HG02571 (cell line): ENCODE measurements around the gene ARHGAP6.
"Not testable (repeated sequence)": the region's sequence is repeated elsewhere in the genome, so short reads cannot be mapped to it uniquely, and the experiment has no call there.

ENCODE experiments used
- ATAC-seq: cut with Tn5 transposase; IDR thresholded peaks from one replicate; pipeline ENCODE4 v1.9.1; 2021; ENCODE audit warnings: mild to moderate bottlenecking, moderate library complexity; ENCODE audit not compliant: unreplicated experiment

ARHGAP6 gene

DNA sequence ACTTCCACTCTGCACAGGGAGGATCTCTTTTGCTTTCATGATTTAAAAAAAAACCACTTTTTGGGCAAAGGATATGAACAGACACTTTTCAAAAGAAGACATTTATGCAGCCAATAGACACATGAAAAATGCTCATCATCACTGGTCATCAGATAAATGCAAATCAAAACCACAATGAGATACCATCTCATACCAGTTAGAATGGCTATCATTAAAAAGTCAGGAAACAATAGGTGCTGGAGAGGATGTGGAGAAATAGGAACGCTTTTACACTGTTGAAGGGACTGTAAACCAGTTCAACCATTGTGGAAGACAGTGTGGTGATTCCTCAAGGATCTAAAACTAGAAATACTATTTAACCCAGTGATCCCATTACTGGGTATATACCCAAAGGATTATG, 87.4 kb downstream of the ARHGAP6 start:
- ATAC-seq: not testable (repeated sequence)

DNA sequence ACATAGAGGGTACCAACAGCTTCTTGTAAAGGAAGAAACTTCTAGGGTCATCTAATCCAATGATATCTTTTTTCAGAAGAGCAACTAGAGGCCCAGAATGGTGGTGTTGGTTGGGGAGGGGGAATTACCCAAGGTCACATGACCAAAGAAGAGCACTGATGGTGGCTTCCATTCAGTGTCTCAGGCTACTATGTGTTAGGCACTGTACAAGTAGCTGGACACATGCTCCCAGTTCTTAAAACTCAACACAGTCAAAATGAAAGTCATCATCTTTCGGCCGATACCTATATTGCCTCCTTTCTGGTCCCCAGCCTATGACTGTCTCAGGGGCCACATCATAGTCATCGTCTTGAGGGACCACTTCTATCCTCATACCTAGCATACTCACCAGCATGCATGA, 88.1 kb downstream of the ARHGAP6 start:
- ATAC-seq: no peak

DNA sequence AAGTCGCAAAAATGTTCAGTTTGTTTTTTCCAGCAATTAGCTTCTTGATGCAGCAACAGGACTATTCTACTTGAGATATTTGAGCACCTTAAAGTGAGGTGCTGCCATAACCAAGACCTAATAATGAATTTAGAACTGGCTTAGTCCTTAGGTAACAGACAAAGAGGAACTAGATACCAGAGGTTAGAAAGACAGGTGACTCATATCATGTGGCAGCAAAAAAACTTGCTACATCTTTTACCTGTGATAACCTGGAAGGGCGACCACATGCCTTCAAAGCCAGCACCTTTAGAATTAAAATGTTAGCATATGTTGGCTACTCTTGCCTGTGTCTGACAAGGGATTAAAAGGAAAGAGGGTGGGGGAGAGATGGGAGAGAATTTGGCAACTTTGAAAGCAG, 90.4 kb downstream of the ARHGAP6 start:
- no peak for ATAC-seq

DNA sequence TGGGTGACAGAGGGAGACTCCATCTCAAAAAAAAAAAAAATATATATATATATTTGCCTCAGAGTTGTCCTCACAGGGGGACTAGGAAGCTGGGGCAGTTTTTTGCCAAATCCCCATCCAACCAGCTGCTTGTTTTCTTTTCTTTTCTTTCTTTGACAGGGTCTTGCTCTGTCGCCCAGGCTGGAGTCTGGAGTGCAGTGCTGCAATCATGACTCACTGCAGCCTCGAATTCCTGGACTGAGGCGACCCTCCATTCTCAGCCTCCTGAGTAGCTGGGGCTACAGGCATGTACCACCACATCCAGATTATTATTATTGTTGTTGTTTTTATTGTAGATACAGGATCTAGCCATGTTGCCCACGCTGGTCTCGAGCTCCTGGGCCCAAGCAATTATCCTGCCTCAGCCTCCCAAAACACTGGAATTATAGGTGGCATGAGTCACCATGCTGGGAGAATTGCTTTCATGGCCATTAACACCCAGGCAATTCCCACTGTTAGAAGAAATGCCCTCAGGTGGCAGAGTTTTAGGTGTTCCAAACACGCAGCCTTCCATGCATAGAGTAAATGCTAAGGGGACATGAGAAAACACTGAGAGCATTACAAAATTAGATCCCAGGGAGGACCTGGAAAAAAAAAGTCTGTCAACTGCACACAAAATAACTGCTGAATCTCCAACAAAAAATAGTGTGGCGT, 98.0 kb downstream of the ARHGAP6 start:
- no peak for ATAC-seq

DNA sequence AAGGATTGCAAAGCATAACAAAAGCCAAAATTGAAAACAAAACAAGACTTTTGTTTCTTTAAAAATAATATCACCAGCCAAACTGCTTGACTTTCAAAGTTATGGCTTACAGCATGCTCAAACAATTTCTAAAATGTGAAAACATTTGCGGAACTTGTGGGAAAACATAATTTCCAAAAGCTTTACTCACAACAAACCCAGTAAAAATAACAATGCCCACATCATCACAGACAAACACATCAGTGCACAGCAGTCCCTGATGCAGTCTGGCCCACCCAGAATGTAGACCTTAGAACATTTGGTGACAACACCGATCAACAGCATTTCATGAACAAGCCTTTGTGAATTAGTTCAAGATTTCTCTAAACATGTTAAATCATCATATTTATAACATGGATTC, 98.9 kb downstream of the ARHGAP6 start:
- no peak for ATAC-seq

DNA sequence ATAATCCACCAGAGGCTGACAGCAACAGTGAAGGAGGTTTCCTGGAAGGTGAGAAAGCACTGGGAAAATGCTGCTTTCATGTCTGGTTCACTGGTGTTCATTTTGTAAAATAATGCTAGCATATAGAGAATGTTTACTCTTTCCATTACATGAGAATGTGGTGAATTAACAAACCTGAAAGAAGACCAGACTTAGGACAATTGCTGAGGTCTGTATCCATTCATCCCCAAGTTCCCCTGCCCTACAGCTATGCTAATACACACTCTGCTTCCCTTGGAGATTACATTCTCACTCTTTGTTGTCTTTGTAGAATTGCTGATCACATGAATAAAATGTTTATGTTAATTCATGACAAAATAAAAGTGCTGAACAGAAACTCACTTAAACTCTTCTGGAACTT, 99.5 kb downstream of the ARHGAP6 start:
- no peak for ATAC-seq

DNA sequence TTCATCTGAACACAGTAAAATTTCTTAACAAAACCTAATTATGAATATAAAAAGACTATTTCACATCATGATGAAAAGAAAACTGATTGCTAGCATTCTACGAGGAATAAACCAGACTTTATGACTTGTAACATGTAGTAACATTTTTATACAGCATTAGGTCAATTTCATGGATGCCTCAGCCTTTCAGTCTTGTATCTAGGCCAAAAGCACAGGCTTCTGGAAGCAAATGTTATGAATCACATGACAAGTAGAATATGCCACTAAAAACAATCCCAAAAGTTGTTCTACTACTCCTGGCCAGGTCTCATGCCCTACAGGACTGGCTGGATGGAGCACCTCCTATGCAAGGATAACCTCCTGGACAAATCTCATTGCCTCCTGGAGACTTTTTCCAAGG, 101.2 kb downstream of the ARHGAP6 start:
- ATAC-seq: no peak

DNA sequence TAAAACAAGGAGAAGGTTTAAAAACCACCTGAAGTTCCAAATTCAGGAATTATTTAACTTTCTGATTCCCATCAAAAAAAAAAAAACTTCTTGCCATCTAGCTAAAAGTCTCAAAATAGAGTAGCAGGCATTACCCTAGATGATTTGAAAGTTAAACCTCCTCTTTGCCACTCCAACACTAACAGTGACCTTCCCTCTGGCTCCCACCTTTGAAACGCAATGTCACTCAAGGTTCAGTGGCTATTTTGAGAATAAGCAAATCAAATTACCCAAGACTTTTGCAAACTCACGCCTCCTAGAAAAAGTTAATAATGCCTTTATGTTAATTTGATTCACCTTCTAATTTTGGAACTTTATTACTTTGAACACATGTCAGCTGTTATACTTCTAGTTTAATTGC, 103.2 kb downstream of the ARHGAP6 start:
- ATAC-seq: no peak

DNA sequence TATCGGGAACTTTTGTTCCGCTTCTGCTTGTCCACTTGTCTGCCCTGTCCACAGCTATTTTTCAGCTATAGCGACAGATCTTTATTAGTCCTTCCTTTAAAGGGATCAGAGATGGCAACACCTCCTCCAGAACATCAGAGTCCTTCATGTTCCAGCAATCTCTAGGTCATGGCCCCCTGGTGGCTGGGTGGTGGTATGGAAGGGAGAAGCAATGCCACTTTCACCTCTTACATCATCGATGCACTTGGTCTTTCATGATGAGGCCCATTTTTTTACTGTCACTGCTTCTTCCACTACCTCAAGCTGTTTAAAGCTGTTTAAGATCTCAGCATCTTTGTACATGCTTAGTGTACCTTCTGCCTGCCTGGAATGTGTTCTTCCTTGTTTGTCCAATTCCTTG, 106.7 kb downstream of the ARHGAP6 start:
- no peak for ATAC-seq

DNA sequence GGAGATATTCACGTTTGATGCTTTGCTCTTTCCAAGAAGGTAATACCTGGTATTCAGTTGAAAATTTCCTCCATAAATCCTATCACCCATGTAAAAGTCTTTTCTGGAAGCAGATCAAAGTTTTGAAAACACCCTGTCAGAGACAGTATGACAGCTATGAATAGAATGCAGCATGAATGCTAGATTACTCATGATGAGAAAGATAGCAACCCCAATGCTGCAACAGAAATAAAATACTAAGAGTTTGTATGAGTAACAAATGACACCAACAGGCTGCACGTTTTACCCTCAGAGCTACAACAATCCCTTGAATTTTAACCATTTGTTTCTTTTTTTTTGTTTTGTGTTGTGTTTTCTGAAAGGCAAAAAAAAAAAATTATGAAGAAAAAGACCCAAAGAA, 108.6 kb downstream of the ARHGAP6 start:
- no peak for ATAC-seq

DNA sequence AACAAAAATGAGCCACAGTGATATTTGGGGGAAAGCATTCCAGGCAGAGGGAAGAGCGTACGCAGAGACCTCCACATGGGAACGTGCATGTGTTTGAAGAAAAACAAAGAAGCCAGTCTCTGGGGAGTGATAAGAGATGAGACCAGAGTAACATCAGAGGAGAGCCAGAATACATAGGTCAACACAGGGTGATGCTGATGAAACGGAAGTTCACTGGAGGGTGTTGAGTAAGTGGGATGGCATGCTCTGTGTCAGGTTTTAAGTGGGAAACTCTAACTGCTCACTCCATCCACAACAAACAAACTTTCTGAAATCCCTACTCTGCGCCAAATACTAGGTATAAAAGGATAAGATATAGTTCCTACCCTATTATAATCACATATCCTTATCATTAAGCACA, 110.0 kb downstream of the ARHGAP6 start:
- ATAC-seq: no peak

DNA sequence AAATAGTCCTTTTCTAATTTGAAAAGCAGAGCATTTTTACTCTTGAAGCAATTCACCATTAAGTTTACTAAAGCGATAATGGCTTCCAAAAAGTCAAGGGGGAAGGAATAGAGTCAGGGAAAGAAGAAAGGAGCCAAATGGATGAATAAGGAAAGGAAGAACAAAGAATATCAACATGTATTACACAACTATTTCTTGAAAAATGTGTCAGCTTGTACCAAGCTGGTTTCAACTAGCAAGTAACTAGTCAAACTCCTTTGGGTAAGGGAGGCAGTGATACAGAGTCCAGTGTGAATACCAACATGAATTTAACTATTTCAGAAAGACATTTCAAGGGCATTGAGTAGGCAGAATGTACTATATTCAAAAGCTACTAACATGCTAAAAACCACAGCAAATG, 112.1 kb downstream of the ARHGAP6 start:
- no peak for ATAC-seq

DNA sequence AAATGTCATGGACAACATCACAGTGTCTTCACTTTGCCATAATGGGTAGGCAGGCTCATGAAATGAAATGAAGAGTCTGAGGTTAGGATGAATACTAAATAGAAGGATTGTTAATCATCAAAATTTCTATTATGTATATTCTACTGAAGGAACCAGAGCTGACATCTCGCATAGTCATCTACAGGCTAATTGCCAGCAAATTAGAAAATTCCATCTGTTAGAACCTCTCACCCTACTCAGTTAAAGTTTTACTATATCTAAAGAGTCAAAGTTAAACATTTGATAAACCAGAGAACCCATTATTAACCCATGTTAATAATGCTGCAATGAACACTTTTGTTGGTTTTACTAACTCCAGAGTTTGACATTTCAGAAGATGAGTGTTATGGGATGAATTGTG, 114.6 kb downstream of the ARHGAP6 start:
- no peak for ATAC-seq

DNA sequence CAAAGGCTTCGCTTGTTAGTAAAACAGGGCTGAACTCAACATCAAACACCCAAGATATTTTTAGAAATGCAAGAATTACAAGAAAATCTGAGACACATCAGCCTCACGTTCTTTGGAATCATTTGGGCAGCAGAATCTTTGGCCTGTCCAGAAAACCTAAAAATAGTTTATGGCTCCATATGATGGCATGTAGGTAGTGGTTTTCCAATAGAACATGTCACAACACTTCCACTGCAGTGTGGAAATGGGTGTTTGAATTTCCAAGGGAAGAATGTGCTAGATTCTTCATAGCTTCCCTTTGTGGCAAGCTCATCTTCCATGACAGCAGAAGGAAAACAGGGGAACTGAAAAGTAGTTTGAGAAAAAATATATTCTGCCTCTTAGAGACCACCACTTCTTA, 118.8 kb downstream of the ARHGAP6 start:
- ATAC-seq: no peak

DNA sequence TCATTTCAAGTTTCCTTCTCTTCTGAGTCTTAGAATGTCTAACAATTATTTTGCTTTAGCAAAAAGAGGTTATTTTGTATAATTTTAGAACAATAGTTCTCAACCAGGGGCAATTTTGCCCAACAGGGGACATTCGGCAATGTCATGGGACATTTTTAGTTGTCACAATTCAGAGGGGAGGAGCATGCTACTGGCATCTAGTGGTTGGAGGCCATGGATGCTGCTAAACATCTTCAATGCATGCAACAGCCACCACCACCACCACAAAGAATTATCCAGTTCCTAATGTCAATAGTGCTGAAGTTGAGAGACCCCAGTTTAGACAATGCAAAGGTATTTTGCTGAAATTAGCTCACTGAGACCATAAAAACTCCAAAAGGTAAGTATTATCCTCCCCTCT, 122.5 kb downstream of the ARHGAP6 start:
- no peak for ATAC-seq

DNA sequence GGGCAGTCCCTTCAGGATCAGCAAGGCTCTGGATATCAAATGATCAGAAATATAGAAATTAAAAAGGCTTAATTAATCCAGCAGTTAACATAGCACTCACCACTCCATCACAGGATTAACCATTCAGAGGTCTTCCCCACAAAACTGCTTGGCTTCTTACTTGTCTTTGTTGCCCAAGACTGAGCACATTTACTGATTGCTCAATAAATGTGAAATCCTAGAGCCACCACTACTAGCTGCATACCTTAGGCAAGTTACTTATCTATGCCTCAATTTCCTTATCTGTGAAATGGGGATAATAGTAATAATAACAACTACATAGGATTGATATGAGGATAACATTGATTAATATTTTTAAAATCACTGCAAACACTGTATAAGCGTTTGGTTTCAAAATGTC, 124.2 kb downstream of the ARHGAP6 start:
- no peak for ATAC-seq

DNA sequence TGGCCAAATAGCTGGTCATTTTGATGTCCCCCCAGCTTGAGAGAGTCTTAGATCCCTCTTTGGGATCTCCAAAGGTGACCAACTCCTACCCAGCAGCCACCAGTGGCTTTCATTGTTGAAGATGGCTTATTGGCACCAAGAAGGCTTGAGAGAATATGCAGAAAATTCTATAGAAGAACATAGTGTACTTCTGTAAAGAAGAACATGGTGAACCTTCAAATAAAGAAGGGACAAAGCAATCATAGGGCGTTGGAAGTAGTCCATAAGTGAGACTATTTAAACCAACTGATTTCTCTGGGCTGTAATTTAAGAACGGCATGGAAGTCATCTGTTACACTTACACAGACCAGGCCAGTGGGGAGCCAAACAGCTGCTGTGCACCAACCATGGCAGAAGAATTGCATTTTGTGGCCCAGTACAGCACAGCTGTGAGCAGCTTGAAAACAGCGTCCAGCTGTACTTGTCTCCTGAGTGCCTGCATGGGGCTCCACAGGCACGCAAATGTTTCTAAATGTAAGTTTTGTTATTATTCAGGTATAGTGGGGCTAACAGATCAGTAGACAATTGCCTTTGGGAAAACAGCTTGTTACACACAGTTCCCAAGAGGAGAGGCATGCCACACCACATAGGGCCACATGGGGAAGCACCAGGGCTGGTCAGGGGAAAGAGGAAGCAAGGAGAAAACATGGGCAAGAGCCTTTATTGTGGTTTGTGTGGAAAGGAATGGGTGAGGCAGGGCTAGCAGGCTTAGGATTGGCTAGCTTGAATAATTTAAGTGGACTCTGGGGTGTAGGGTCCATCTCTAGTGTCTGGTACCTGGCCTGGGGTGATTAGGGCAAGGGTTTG, 125.0 kb downstream of the ARHGAP6 start:
- peak; percentile 86 for ATAC-seq

DNA sequence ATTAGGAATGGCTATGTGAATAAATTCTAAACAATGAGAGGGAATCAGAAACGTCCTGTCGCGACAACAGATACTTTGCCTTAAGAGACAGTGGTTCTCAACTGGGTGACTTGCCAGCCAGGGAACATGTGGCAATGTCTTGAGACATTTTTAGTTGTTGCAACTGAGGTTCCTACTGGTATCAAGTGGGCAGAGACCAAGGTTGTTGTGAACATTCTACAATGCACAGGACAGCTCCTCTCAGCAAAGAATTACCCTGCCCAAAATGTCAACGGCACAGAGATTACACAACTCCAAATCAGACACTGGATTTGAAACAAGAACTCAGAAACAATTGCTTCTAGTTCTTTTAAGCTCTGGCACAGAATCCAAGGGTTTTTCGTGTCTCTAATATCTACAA, 128.6 kb downstream of the ARHGAP6 start:
- no peak for ATAC-seq

DNA sequence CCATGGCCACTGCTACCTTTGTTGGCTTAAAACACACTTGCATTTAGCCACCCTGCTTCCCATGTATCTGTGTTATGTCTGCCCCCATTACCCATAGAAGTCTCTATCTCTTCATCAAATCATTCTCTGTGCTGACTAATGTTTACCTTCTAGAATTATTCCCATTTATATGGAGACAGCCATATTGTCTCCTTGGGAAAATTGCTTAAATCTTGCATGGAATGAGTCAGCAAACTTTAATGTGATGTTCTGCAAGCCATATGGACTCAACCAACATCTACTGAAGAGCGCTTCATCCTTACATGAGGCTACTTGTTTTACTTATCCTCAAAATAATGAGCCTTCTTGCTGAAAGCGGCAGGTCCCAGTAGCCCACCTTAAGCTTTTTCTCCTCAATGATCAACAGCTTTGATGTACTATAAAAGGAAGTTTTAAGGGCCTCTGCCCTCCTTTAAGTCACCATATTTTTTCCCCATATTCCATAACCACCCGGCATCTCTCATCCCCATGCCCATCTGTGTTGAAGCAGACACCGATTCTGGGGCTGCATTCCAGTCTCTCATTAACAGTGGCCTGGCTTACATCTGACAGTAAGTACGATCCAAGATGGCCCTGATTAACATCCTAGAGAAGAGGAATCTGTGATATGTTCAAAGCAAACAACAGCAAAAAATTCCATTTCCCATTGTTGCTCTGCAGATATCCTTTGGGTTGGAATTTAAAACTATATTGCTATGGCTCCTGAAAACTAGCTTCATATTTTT, 130.4 kb downstream of the ARHGAP6 start:
- ATAC-seq: no peak

DNA sequence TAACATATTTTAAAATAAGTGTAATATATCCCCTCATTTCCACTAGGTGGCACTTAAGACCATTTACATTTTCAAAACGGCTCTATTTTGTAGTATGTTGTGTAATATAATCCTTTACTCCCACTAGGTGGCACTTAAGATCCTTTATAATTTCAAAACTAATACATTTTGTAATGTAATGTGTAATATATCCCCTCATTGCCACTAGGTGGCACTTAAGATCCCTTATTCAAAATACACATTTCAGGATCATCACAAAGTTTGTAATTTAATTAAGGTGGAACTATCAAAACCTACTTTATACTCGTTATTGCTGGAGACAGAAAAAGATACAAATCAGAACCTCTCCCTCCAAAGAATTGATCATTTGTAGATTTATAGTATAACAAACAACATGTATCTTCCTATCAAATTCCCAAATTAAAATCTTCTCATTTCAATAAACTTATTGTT, 132.5 kb downstream of the ARHGAP6 start:
- ATAC-seq: peak; percentile 92

DNA sequence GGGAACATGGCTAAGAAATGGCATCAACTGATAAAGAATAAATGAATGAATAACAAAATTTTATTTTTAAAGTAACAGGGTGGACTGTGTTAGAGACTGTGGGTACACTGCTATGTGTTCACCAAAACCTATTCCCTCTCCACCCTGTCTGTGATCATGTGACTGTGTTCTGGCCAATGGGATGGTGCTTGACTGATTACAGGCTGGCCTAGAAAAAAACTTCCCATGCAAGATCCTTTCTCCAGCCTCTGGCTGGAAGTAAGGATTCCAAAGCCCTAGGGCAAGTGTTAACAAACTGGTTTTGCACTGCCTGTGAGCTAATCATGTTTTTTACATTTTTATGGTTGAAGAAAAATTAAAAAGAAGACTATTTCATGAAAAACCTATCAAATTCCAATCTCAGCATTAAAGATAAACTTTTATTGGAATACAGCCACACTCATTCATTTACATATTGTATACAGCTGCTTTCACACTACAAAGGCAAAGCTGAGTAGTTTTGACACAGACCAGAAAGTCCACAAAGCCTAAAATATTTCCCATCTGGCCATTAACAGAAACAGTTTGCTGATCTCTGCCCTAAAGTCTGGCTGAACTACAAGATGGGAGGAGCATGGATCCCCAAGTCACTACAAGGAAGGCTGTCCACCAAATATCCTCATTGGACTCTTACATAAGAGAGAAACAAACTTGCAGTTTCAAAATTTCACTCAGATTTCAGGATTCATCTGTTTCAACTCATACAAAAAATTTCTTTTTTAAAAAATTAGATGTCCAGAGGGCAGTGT, 133.2 kb downstream of the ARHGAP6 start:
- ATAC-seq: no peak
